Measurements from ENCODE around the gene RSU1.
A peak's percentile ranks its signal among the peaks of the same experiment; 100 is the strongest.

Gene RSU1

GRCh38 chr10:16602104-16602775, 215.0 kb downstream of the RSU1 start:
- DNase-seq (ENCODE audit: low spot score) = no peak

DNA sequence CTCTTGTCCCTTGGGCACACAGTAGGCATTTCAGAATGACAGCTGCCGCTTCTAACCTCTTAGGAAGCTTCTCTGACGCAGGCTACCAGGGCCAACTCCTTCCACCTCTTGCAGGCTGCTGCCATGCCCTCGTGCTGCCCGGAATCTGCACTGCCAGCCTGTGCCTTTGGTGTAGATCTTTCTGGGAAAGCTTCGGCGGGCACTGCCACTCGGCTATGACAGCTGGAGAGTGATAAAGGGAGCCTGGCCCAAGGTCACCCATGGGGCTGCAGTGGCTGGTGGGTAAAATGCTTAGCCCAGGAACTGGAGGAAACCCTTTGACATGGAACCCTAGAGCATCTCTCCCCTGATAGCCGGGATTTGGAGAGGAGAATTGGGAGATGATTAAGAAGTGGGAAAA, 217.6 kb downstream of the RSU1 start:
- DNase-seq (ENCODE audit: low spot score) = no peak

GRCh38 chr10:16597656-16598055, 219.6 kb downstream of the RSU1 start:
- no peak for DNase-seq (ENCODE audit: low spot score)

DNA sequence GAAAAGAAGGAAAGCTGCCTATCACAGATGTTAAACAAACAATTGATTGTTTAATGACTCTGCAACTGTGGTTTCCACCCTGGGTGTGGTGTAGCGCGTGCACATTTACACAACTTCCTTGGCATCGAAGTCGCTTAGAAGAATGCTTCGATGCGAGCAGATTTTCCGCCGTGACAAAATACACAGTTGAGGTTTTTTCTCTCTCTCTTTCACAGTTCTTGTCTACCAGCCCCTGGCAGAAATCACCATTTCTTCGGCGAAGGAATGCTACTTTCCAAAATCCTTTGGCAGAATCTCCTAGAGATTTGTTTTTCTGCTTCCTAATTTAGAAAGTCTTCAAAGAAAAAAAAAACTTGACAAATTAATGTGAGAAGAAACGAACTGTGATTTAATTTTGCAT, 224.8 kb downstream of the RSU1 start:
- no peak for DNase-seq (ENCODE audit: low spot score)

DNA sequence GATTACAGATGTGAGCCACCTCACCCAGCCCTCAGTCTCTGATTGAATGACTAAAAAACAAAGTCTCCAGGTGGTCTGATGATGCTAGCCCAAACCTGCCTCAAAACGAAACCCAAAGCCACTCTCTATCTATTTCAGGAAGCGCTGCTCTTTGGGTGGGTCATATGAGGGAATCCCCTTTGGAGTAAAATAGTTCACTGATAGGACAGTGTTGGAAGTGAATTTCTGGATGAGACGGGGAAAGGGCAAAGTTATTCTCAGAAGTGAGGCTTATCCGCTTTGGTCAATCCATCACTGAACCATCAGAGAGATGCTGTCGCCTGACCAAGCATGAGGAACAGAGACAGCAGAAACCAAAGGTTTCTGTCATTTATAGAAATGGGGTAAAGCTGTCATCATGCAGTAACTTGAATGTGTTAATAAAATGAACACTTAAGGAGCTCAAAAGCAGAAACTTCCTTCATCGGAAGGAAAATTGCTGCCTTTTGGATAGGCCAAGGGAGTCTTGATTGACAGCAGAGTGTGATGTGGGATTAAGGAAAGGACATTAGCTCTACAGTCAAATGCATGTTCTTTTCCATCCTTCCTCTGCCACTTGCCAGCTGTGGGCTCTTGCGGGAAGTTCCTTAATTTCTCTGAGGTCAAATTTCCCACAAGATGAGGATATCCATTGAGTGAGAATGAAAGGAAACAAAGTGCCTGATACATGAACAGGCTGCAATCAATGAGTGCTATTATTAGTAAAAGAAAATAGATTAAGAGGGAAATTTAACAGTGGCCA, 230.7 kb downstream of the RSU1 start:
- no peak for DNase-seq (ENCODE audit: low spot score)

DNA sequence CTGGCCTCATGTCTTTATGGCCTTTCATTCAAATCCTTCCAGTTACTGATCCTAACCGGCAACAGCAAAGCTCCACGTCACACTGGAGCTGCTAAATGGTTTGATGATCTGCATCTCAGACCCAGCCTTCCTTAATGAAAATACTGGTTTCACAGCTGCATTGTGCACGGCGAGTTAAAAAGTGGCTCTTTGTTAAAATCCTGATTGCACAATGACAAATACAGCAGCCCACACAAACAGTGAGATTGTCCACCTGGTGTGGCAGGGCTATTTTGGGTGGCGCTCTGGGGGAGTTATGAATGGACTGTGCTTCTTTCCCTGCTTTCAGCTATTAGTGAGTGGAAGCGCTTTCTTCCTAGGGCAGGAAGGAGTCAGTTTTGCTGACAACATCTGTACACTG, 232.1 kb downstream of the RSU1 start:
- DNase-seq (ENCODE audit: low spot score) = peak; percentile 12

- no peak for DNase-seq (ENCODE audit: low spot score)
Measured at GRCh38 chr10:16583382-16583781, 233.8 kb downstream of the RSU1 start.

GRCh38 chr10:16581202-16581601, 236.0 kb downstream of the RSU1 start:
- no peak for DNase-seq (ENCODE audit: low spot score)

- no peak for DNase-seq (ENCODE audit: low spot score)
Measured at GRCh38 chr10:16570731-16571130, 246.5 kb downstream of the RSU1 start.

DNA sequence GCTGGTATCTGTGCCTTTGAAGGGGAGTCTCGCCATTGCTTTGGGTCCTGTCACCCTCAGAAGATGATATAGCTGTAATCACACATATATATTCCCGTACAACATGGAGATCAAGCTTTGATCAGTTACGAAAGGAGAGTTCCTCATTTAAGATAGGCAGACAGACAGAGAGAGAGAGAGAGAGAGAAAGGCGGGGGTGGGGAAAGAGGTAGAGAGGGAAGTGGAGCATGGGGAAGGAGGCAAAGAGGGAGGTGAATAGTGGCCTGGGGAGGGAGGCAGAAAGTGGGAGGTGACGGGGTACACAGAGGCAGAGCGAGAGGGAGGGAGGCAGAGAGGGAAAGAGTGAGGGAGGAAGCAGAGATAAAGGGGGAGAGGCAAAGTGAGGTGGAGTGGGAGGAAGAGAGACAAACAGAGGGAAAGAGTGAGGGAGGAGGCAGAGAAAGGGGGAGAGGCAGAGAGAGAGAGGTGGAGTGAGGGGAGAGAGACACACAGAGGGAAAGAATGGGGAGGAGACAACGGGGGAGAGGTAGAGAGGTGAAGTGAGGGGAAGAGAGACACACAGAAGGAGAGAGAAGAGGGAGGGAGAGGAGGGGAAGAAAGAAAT, 250.9 kb downstream of the RSU1 start:
- DNase-seq (ENCODE audit: low spot score) = no peak

DNA sequence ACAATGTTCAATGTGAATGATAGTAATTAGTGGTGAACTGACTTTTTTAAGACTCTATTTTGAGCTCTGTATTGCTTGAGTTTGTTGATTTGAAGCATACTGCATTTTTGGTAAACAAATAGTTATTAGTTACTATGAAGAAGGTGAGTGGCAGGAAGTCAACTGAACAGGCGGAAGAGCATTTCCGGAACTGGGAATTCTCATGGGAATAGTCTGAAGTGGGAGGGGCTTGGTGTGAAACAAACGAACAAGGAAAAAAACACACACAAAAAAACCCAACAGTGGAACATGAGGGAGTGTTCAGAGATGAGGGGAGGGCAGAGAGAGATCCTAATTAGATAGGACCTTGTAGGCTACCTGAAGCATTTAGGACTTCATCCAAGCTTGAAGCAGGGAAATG, 251.6 kb downstream of the RSU1 start:
- DNase-seq (ENCODE audit: low spot score) = no peak

GRCh38 chr10:16562891-16563290, 254.3 kb downstream of the RSU1 start:
- DNase-seq (ENCODE audit: low spot score) = no peak

DNA sequence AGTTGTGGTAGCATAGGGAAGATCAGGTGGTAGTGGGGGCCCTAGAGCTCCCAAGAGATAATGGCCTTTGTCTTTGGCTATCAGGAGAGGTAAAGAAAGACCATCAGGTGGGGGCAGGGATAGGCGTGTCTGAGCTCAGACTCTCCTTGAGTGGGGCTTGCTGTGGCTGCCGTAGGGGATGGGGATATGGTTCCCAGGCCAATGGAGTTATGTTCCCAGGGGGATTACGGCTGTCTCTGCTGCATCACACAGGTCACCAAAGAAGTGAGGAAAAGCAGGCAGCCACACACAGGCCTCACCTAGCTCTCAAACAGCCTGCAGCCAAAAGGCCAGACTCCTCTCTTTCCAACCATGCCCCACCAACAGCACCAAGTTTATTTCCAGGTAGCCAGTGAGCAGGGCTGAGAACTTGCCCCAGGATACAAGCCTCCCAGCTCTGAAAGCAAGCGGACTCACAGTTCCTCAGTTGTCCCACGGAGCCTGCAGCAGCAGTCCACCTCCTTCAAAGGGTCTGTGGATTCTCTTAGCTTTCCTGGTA, 257.9 kb downstream of the RSU1 start:
- no peak for DNase-seq (ENCODE audit: low spot score)

DNA sequence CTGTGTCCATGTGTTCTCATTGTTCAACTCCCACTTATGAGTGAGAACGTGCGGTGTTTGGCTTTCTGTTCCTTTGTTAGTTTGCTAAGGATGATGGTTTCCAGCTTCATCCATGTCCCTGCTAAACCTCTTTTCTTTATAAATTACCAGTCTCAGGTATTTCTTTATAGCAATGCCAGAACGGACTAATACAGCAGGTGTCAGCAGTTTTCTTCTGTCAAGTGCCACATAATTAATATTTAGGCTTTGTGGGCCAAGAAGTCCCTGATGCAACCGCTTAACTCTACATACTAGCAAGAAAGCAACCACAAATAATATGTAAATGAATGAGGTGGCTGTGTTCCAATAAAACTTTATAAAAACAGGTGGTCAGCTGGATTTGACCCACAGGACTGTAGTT, 269.3 kb downstream of the RSU1 start:
- DNase-seq (ENCODE audit: low spot score) = no peak

- DNase-seq (ENCODE audit: low spot score) = peak; percentile 49
Measured at GRCh38 chr10:16545116-16545736, 272.0 kb downstream of the RSU1 start.

DNA sequence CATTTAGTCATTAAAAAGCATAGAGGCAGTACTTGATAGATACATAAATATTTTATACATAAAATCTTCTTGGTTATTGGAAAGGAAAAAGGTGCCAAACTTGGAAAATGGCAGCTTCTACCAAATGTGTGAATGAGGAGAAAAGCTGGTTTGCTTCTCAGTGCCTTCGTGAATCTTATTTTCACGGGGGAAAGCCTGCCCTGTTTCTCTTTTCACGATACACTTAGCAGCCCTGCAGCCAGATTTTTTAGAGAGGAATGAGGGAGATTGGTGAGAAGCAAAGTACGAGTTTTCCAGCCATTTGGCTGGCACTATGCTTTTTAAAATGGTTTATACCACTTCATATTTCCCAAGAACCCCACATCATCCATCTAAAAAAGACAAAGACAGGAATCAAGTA, 272.6 kb downstream of the RSU1 start:
- no peak for DNase-seq (ENCODE audit: low spot score)

DNA sequence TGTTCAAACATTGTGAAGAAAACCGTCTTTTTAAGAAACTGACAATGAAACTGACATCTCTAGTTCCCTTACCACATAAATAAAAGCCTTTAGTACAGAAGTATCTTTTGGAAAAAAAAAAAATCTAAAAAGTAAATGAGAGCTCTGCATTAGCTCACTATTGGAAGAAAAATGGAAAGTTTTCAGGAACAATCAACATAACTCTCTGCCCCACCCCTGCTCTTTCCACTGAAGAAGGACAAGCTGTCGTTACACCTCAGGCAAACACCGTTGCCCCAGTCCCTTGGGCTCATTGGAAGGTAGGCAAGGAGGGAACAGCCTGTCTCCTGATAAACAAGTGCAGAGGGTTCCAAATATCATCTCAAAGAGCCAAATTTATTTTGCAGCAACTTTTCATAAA, 273.1 kb downstream of the RSU1 start:
- DNase-seq (ENCODE audit: low spot score) = no peak

Data from HuH-7 (cell line).